ENCODE data around the gene CACNA1C.

- TF ChIP-seq CTCF (IDR thresholded peaks at IDR 0.05) (no peak), POLR2AphosphoS5 (IDR thresholded peaks at IDR 0.05) (no peak), POLR2A (IDR thresholded peaks at IDR 0.05) (no peak)
These were observed 525.4 kb downstream of the CACNA1C start for GRCh38 chr12:2578211-2578610.

Data from upper lobe of left lung (tissue), 4 donors.